GM23338 (cell line): ENCODE results near the gene GHSR. TPM values are rescaled to one million over a fixed set of nuclear protein-coding genes. Genes with fewer than 3 reads are reported as not detected.

Experiments
- ATAC-seq: fragments of 200-7000 bp; cut with Tn5 transposase; 3 replicates; pipeline ENCODE4 v1.9.1; 2020
- DNase-seq: peaks from one replicate; pipeline ENCODE4 v3.0.0-alpha.2; 2015; ENCODE audit warnings: low spot score
- H2AFZ ChIP-seq: fragments of 200-600 bp; sonication (generic); 2 replicates; pipeline ENCODE4 v1.8.0; 2016; ENCODE audit warnings: antibody characterized with exemption, mild to moderate bottlenecking, moderate library complexity
- H3F3A ChIP-seq: fragments of 200-600 bp; sonication (generic); replicated peaks from 2 replicates; pipeline ENCODE4 v1.8.0; 2017; ENCODE audit warnings: antibody characterized with exemption, mixed run types, low read depth
- H3K27ac ChIP-seq: fragments of 200-600 bp; sonication (generic); 2 replicates; pipeline ENCODE4 v1.6.1; 2016; ENCODE audit warnings: low read depth
- H3K27me3 ChIP-seq: fragments of 200-600 bp; sonication (generic); 2 replicates; pipeline ENCODE4 v1.8.0; 2016; ENCODE audit warnings: mild to moderate bottlenecking, mixed run types, moderate library complexity; ENCODE audit not compliant: insufficient read depth
- H3K36me3 ChIP-seq: fragments of 200-600 bp; sonication (generic); 2 replicates; pipeline ENCODE4 v1.8.0; 2016; ENCODE audit warnings: mild to moderate bottlenecking; ENCODE audit not compliant: insufficient read depth
- H3K4me1 ChIP-seq: fragments of 200-600 bp; sonication (generic); 2 replicates; pipeline ENCODE4 v1.8.0; 2016; ENCODE audit warnings: mild to moderate bottlenecking, moderate library complexity; ENCODE audit not compliant: insufficient read depth
- H3K4me2 ChIP-seq: fragments of 200-600 bp; sonication (generic); 2 replicates; pipeline ENCODE4 v1.7.1; 2017; ENCODE audit warnings: mixed run types
- H3K4me3 ChIP-seq: fragments of 200-600 bp; sonication (generic); 2 replicates; pipeline ENCODE4 v1.6.1; 2016; ENCODE audit warnings: mixed run types
- H3K79me2 ChIP-seq: fragments of 200-600 bp; sonication (generic); replicated peaks from 2 replicates; pipeline ENCODE4 v1.8.0; 2017; ENCODE audit warnings: mild to moderate bottlenecking; ENCODE audit not compliant: insufficient read depth
- H3K9me2 ChIP-seq: fragments of 200-600 bp; sonication (generic); 2 replicates; pipeline ENCODE4 v1.8.0; 2017; ENCODE audit not compliant: insufficient read depth
- H4K20me1 ChIP-seq: fragments of 200-600 bp; sonication (generic); replicated peaks from 2 replicates; pipeline ENCODE4 v1.8.0; 2017; ENCODE audit warnings: mild to moderate bottlenecking; ENCODE audit not compliant: insufficient read depth
- H3K27ac Mint-ChIP-seq: 2 replicates; pipeline ENCODE4 v1.8.0; 2020; ENCODE audit warnings: inconsistent platforms, mild to moderate bottlenecking, moderate library complexity, mixed read lengths
- H3K27me3 Mint-ChIP-seq: 3 replicates; pipeline ENCODE4 v1.8.0; 2022; ENCODE audit warnings: low read depth, mild to moderate bottlenecking, moderate library complexity, mixed read lengths, inconsistent platforms; ENCODE audit not compliant: insufficient read depth, poor library complexity
- H3K36me3 Mint-ChIP-seq: 3 replicates; pipeline ENCODE4 v1.8.0; 2021; ENCODE audit warnings: low read depth, mild to moderate bottlenecking, inconsistent platforms, moderate library complexity, mixed read lengths
- H3K4me1 Mint-ChIP-seq: 3 replicates; pipeline ENCODE4 v1.8.0; 2020; ENCODE audit warnings: mild to moderate bottlenecking, inconsistent platforms, mixed read lengths
- H3K4me3 Mint-ChIP-seq: 3 replicates; pipeline ENCODE4 v1.8.0; 2021; ENCODE audit warnings: moderate library complexity, mild to moderate bottlenecking, inconsistent platforms, mixed read lengths
- H3K9me3 Mint-ChIP-seq: 3 replicates; pipeline ENCODE4 v1.8.0; 2020; ENCODE audit warnings: moderate library complexity, mild to moderate bottlenecking, inconsistent platforms, mixed read lengths
- CTCF ChIP-seq, 2 experiments: fragments of 200-600 bp in 1 of 2; sonication (generic) in 1 of 2; conservative IDR thresholded peaks; 2 replicates each; pipeline versions ENCODE4 v1.5.1 to v1.6.1; 2016 to 2017; ENCODE audit warnings: antibody characterized with exemption in 2 of 2, low read depth in 2 of 2, mild to moderate bottlenecking in 2 of 2, moderate library complexity in 1 of 2
- ETS1 ChIP-seq: IDR thresholded peaks from 2 replicates; pipeline ENCODE4 v1.6.1; 2016; ENCODE audit warnings: antibody characterized with exemption
- EZH2 ChIP-seq: fragments of 200-600 bp; sonication (generic); IDR thresholded peaks from one replicate; pipeline ENCODE4 v1.8.0; 2017; ENCODE audit warnings: antibody characterized with exemption, mild to moderate bottlenecking, low read depth; ENCODE audit not compliant: unreplicated experiment
- EZH2phosphoT487 ChIP-seq: fragments of 200-600 bp; sonication (generic); IDR thresholded peaks from one replicate; pipeline ENCODE4 v1.8.1; 2018; ENCODE audit warnings: antibody characterized with exemption; ENCODE audit not compliant: unreplicated experiment
- JUNB ChIP-seq: IDR thresholded peaks from one replicate; pipeline ENCODE4 v1.6.1; 2016; ENCODE audit warnings: antibody characterized with exemption; ENCODE audit not compliant: unreplicated experiment
- NANOG ChIP-seq: IDR thresholded peaks from 2 replicates; pipeline ENCODE4 v1.6.1; 2016; ENCODE audit warnings: antibody characterized with exemption, borderline replicate concordance
- POLR2AphosphoS5 ChIP-seq: IDR thresholded peaks from 2 replicates; pipeline ENCODE4 v1.6.1; 2016; ENCODE audit warnings: antibody characterized with exemption, low read depth
- STAT1 ChIP-seq: IDR thresholded peaks from one replicate; pipeline ENCODE4 v1.6.1; 2016; ENCODE audit warnings: antibody characterized with exemption; ENCODE audit not compliant: unreplicated experiment
- ZNF114 ChIP-seq: fragments of 250-450 bp; sonication (Bioruptor Pico); IDR thresholded peaks from 2 replicates; pipeline ENCODE4 v1.5.0; 2020; ENCODE audit warnings: mild to moderate bottlenecking, moderate library complexity
- ZNF331 ChIP-seq: fragments of 250-450 bp; sonication (Bioruptor Pico); IDR thresholded peaks from 2 replicates; pipeline ENCODE4 v1.5.0; 2020; ENCODE audit warnings: low read depth, mild to moderate bottlenecking, moderate library complexity
- ZNF462 ChIP-seq: fragments of 250-450 bp; sonication (Bioruptor Pico); IDR thresholded peaks from 2 replicates; pipeline ENCODE4 v1.5.0; 2020; ENCODE audit warnings: mild to moderate bottlenecking, moderate library complexity
- polyA plus RNA-seq: library from polyadenylated mRNA; unstranded; fragments of >200 nt; fragmentation: Nextera tagmentation; extraction: Ambion mirVana; gene quantifications from 2 replicates; pipeline ENCODE4 v1.2.1, GENCODE V29; 2016
- total RNA-seq: library from RNA; depleted of rRNA; stranded (reverse); fragments of >200 nt; shearing (Covaris generic); gene quantifications from 2 replicates; pipeline ENCODE4 v1.2.3, GENCODE V29; 2014

GHSR gene
- total and polyA plus RNA-seq, 2 experiments from 2014 or later, result not detected

DNA sequence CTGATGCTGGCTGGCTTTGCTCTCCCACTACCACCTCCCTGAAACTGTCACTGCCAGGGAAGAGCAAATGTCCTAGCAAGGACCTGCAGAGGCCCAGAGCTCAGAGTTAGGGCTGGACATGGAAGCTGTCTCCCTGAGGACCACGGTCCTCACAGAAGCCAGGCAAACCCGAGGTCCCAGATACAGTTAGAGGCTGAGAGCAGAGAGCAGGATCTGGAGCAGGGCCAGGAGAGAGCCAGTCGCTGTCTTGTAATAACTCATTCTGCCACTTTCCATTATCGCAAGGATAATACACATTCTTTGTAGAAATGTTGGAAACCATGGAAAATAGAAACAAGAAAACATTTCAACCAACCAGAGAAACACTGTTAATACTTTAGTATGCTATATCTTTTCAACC is 10.1 kb downstream of the GHSR start:
- Histone ChIP-seq H3K27me3 (no peaks in the 10 kb centered on the region), H3K4me2 (no peak overlapping the region), H3K27ac (no peak overlapping the region), H3K36me3 (no peaks in the 10 kb centered on the region), H3K79me2 (no peaks in the 10 kb centered on the region), H2AFZ (no peak overlapping the region), H4K20me1 (no peaks in the 10 kb centered on the region), H3F3A (no peaks in the 10 kb centered on the region), H3K4me1 (no peaks in the 10 kb centered on the region), H3K9me2 (no peaks in the 10 kb centered on the region; the same call in 1 of the 2 replicates), H3K4me3 (no peak overlapping the region)
- Mint-ChIP-seq H3K36me3 (peaks cover 2% of the 10 kb centered on the region; the same call in 1 of the 3 replicates), H3K27me3 (peaks cover 3% of the 10 kb centered on the region), H3K4me1 (peaks cover 3% of the 10 kb centered on the region; the same call in 1 of the 3 replicates), H3K9me3 (peaks cover 10% of the 10 kb centered on the region), H3K4me3 (no peak overlapping the region), H3K27ac (no peak overlapping the region)
- no peak for ATAC-seq
- DNase-seq, result no peak
- TF ChIP-seq STAT1 (no peak), POLR2AphosphoS5 (no peak), ZNF331 (CRISPR knock-in tag) (no peak), NANOG (no peak), EZH2phosphoT487 (no peak), JUNB (no peak), EZH2 (no peak), ETS1 (no peak), ZNF462 (CRISPR knock-in tag) (no peak), ZNF114 (CRISPR knock-in tag) (no peak), CTCF (conservative IDR thresholded peaks at IDR 0.05; ENCODE audit: low read depth in 2 of 2) (no peak)
